Tibial nerve (tissue), 3 donors: Measurements from ENCODE around the gene RFXANK.
A peak's percentile ranks its signal among the peaks of the same experiment; 100 is the strongest.

Experiments used
- CTCF ChIP-seq, 5 experiments: fragments of 200-600 bp in 3 of 5; fragments of 450-650 bp in 2 of 5; sonication (generic) in 3 of 5; IDR thresholded peaks; one replicate each; pipeline ENCODE4 v1.5.1; 2016 to 2019; ENCODE audit warnings: antibody characterized with exemption in 5 of 5, mild to moderate bottlenecking in 3 of 5, moderate library complexity in 2 of 5
- POLR2A ChIP-seq, 2 donors: fragments of 450-650 bp; IDR thresholded peaks; one replicate each; pipeline ENCODE4 v1.6.1; 2017; ENCODE audit warnings: antibody characterized with exemption in 2 of 2, mild to moderate bottlenecking in 2 of 2, moderate library complexity in 2 of 2

DNA sequence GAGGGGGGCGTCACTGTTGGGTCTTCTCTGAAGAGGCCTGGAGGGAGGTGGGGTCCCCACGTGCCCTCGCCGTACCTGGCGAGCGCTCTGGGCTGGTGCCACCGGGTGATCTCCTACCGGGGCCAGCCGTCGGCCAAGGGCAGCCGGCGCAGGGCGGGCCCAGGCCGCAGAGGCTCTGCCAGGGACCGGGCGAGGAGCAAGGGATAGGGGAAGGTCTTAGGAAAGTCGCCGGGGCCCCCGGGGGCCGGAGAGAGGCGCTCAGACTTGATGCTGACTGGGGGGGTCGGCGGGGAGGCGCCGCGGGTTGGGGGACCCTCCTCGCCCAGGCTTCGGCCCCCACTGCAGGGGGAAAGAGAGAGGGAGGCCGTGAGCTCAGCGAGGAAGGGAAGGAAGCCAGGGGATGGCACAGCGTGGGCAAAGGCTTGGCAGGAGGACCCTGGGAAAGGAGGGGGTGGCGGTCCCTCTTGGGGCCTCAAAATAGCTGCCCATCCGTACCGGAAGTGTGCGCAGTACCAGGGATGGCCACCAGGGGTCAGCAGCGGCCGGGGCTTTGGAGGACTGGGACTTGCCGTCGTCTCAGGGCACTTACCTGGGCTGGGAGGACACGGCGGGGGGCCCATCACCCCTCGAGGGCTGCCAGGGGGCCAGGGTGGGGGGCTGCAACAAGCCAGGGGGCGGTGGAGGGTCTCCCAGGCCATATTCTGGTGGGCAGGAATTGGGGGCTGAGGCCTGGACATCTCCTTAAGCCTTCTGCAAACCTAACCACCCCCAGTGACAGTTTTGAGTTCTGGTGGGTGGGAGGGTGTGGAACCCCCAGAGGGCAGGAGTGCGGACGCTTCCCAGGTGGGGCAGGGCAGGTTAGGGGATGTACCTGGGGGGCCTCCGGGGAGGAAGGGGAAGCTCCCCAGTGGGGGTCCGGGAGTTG is 46.1 kb upstream of the RFXANK start:
- TF ChIP-seq CTCF (IDR thresholded peaks at IDR 0.05) (peak; percentile 94 to 100 (median 97)), POLR2A (IDR thresholded peaks at IDR 0.05) (no peak)
